IMR-90 (cell line): Measurements from ENCODE around the gene DHX29. TPM values are rescaled to one million over a fixed set of nuclear protein-coding genes. Genes with fewer than 3 reads are reported as not detected.

ENCODE experiments used
- ATAC-seq: fragments of 200-7000 bp; cut with Tn5 transposase; 2 replicates; pipeline ENCODE4 v1.9.1; 2020; ENCODE audit warnings: low read depth, mild to moderate bottlenecking, moderate library complexity
- BruUV-seq: library from RNA; stranded (reverse); fragments of 400-500 nt; replicated peaks from 2 replicates; lab custom pipeline; 2021; lab: Mats Ljungman, UMichigan
- CTCF ChIA-PET: fragments of 300-600 bp; formaldehyde crosslinking; extraction: SDS; loops from one replicate; lab custom pipeline; 2021; ENCODE audit warnings: antibody characterized with exemption; lab: Yijun Ruan, JAX
- POLR2A ChIA-PET: fragments of 300-600 bp; sonication (Branson Sonifier 250); formaldehyde crosslinking; loops from one replicate; lab custom pipeline; 2022; ENCODE audit warnings: antibody characterized with exemption; ENCODE audit not compliant: unreplicated experiment; lab: Charles Lee
- DNase-seq: peaks from one replicate; pipeline ENCODE4 v3.0.0; 2013
- H2AFZ ChIP-seq: replicated peaks from 2 replicates; pipeline ENCODE3; 2013; ENCODE audit warnings: low read length, mild to moderate bottlenecking; ENCODE audit not compliant: poor library complexity
- H2AK5ac ChIP-seq: 2 replicates; pipeline ENCODE4 v1.6.1; 2013; ENCODE audit warnings: low read depth, low read length, inconsistent platforms
- H2AK9ac ChIP-seq: replicated peaks from 2 replicates; pipeline ENCODE3; 2013; ENCODE audit warnings: mild to moderate bottlenecking, low read depth, low read length, moderate library complexity; ENCODE audit not compliant: poor library complexity
- H2BK120ac ChIP-seq: 2 replicates; pipeline ENCODE4 v1.6.1; 2013; ENCODE audit warnings: low read depth, low read length, inconsistent platforms
- H2BK15ac ChIP-seq: 3 replicates; pipeline ENCODE4 v1.6.1; 2013; ENCODE audit warnings: low read depth, low read length, inconsistent platforms
- H2BK20ac ChIP-seq: 2 replicates; pipeline ENCODE4 v1.6.1; 2013; ENCODE audit warnings: low read depth, mild to moderate bottlenecking, inconsistent platforms, low read length, moderate library complexity
- H2BK5ac ChIP-seq: 2 replicates; pipeline ENCODE4 v1.6.1; 2013; ENCODE audit warnings: mild to moderate bottlenecking, low read depth, low read length, inconsistent platforms; ENCODE audit not compliant: poor library complexity, severe bottlenecking
- H3K14ac ChIP-seq: replicated peaks from 2 replicates; pipeline ENCODE4 v1.6.1; 2013; ENCODE audit warnings: low read depth, low read length, inconsistent platforms
- H3K18ac ChIP-seq: 2 replicates; pipeline ENCODE4 v1.6.1; 2013; ENCODE audit warnings: low read depth, low read length, control low read depth
- H3K23ac ChIP-seq: 2 replicates; pipeline ENCODE4 v1.6.1; 2013; ENCODE audit warnings: low read depth, low read length, inconsistent platforms
- H3K27ac ChIP-seq: 2 replicates; pipeline ENCODE4 v1.5.1; 2013; ENCODE audit warnings: mild to moderate bottlenecking, control low read depth, low read length; ENCODE audit not compliant: insufficient read depth
- H3K27me3 ChIP-seq: 2 replicates; pipeline ENCODE4 v1.6.1; 2013; ENCODE audit warnings: low read length; ENCODE audit not compliant: control insufficient read depth, insufficient read depth
- H3K36me3 ChIP-seq: 2 replicates; pipeline ENCODE4 v1.6.1; 2013; ENCODE audit warnings: low read length, mixed read lengths; ENCODE audit not compliant: control insufficient read depth, insufficient read depth
- H3K4ac ChIP-seq: 2 replicates; pipeline ENCODE4 v1.6.1; 2013; ENCODE audit warnings: low read depth, low read length, inconsistent platforms
- H3K4me1 ChIP-seq: 2 replicates; pipeline ENCODE4 v1.6.1; 2013; ENCODE audit warnings: low read length, mixed read lengths; ENCODE audit not compliant: control insufficient read depth, insufficient read depth
- H3K4me2 ChIP-seq: 2 replicates; pipeline ENCODE4 v1.6.1; 2013; ENCODE audit warnings: low read depth, mild to moderate bottlenecking, control low read depth, low read length, moderate library complexity
- H3K4me3 ChIP-seq: 2 replicates; pipeline ENCODE4 v1.5.1; 2013; ENCODE audit warnings: low read depth, mild to moderate bottlenecking, control low read depth, low read length, moderate library complexity; ENCODE audit not compliant: insufficient read depth
- H3K56ac ChIP-seq: 2 replicates; pipeline ENCODE4 v1.6.1; 2013; ENCODE audit warnings: low read length, inconsistent platforms; ENCODE audit not compliant: insufficient read depth; ENCODE audit errors: extremely low read depth
- H3K79me1 ChIP-seq, 2 experiments: 2 replicates each; pipeline ENCODE4 v1.6.1; 2013; ENCODE audit warnings: low read length in 2 of 2, inconsistent platforms in 1 of 2, low read depth in 1 of 2
- H3K9ac ChIP-seq: 2 replicates; pipeline ENCODE4 v1.6.1; 2013; ENCODE audit warnings: low read depth, low read length, control low read depth
- H3K9me1 ChIP-seq: 2 replicates; pipeline ENCODE4 v1.6.1; 2013; ENCODE audit warnings: low read length, inconsistent platforms; ENCODE audit not compliant: insufficient read depth
- H3K9me3 ChIP-seq: 2 replicates; pipeline ENCODE4 v1.6.1; 2013; ENCODE audit warnings: low read length; ENCODE audit not compliant: control insufficient read depth, insufficient read depth
- H4K20me1 ChIP-seq: 2 replicates; pipeline ENCODE4 v1.6.1; 2013; ENCODE audit warnings: low read length, inconsistent platforms; ENCODE audit not compliant: insufficient read depth
- H4K5ac ChIP-seq: 2 replicates; pipeline ENCODE4 v1.6.1; 2013; ENCODE audit warnings: mild to moderate bottlenecking, low read depth, low read length, control low read depth
- H4K8ac ChIP-seq, 2 experiments: 2 replicates each; pipeline ENCODE4 v1.6.1; 2013; ENCODE audit warnings: low read depth in 2 of 2, low read length in 2 of 2, control low read depth in 1 of 2, inconsistent platforms in 1 of 2
- H4K91ac ChIP-seq: 2 replicates; pipeline ENCODE4 v1.6.1; 2013; ENCODE audit warnings: low read depth, low read length, inconsistent platforms; ENCODE audit not compliant: insufficient read depth
- BHLHE40 ChIP-seq: fragments of 150-350 bp; IDR thresholded peaks from 2 replicates; pipeline ENCODE4 v1.6.1; 2016; ENCODE audit warnings: mild to moderate bottlenecking, low read depth, low read length
- CHD1 ChIP-seq: IDR thresholded peaks from 2 replicates; pipeline ENCODE4 v1.6.1; 2012; ENCODE audit warnings: low read depth, low read length, improper control_type of control experiment
- CTCF ChIP-seq: conservative IDR thresholded peaks from 2 replicates; pipeline ENCODE4 v1.5.1; 2012; ENCODE audit warnings: mild to moderate bottlenecking, low read depth, low read length, improper control_type of control experiment
- MAFK ChIP-seq: IDR thresholded peaks from 2 replicates; pipeline ENCODE4 v1.6.1; 2012; ENCODE audit warnings: low read depth, low read length, improper control_type of control experiment
- MAZ ChIP-seq: IDR thresholded peaks from 2 replicates; pipeline ENCODE4 v1.6.1; 2012; ENCODE audit warnings: low read depth, mild to moderate bottlenecking, low read length, improper control_type of control experiment, moderate library complexity, borderline replicate concordance
- POLR2A ChIP-seq: IDR thresholded peaks from 2 replicates; pipeline ENCODE4 v1.6.1; 2012; ENCODE audit warnings: mild to moderate bottlenecking, low read depth, low read length
- RAD21 ChIP-seq: IDR thresholded peaks from 2 replicates; pipeline ENCODE4 v1.6.1; 2012; ENCODE audit warnings: low read length, improper control_type of control experiment
- RCOR1 ChIP-seq: IDR thresholded peaks from 2 replicates; pipeline ENCODE4 v1.6.1; 2012; ENCODE audit warnings: mild to moderate bottlenecking, low read length, improper control_type of control experiment; ENCODE audit not compliant: insufficient replicate concordance
- RFX5 ChIP-seq: IDR thresholded peaks from 2 replicates; pipeline ENCODE4 v1.8.0; 2012; ENCODE audit warnings: low read depth, mild to moderate bottlenecking, low read length, moderate library complexity
- USF2 ChIP-seq: fragments of 150-350 bp; IDR thresholded peaks from 2 replicates; pipeline ENCODE4 v1.6.1; 2017; ENCODE audit warnings: mild to moderate bottlenecking, antibody characterized with exemption, low read length, low read depth
- WGBS, 2 experiments: methylation state at CpG; one replicate each; pipeline versions ENCODE4 v1.1.5 to v1.1.7; 2013; ENCODE audit warnings: missing lambda C conversion rate in 2 of 2; ENCODE audit not compliant: insufficient read length in 1 of 2; ENCODE audit errors: extremely low coverage in 2 of 2; 5-methylcytosine and 5-hydroxymethylcytosine counted together
- dilution Hi-C: fragments of 300-500 bp; cut with HindIII; formaldehyde crosslinking; loops from one replicate; pipeline ENCODE4 v1.14.3; 2018; ENCODE audit warnings: low sequenced_read_pairs; ENCODE audit not compliant: unreplicated experiment
- in situ Hi-C: fragments of 300-500 bp; cut with MboI; formaldehyde crosslinking; loops from 3 replicates; pipeline ENCODE4 v1.14.3; 2019; ENCODE audit warnings: low sequenced_read_pairs, inconsistent platforms, mixed read lengths
- intact Hi-C: fragments of 100-400 bp; cut with micrococcal nuclease; formaldehyde crosslinking; loops from 2 replicates; pipeline ENCODE4 v1.10.0; 2022
- polyA plus RNA-seq, 3 experiments: library from polyadenylated mRNA; depleted of rRNA; stranded (reverse); fragments of >200 nt; gene quantifications; 2 replicates each; pipeline ENCODE4 v1.2.3, GENCODE V29; 2012; ENCODE audit warnings: low replicate concordance in 1 of 3
- total RNA-seq: library from RNA; depleted of rRNA; stranded (reverse); fragments of >200 nt; gene quantifications from 2 replicates; pipeline ENCODE4 v1.2.3, GENCODE V29; 2012

DHX29 gene
- total and polyA plus RNA-seq, 2 of the 4 experiments (the other 2 are of a cell fraction), result 9.5 to 25.6 TPM

GRCh38 chr5:55241746-55242145, 65.7 kb downstream of the DHX29 start:
- Histone ChIP-seq H3K9me1 (no peaks in the 10 kb centered on the region), H4K91ac (no peak overlapping the region), H3K4me3 (no peak overlapping the region), H4K8ac (no peak overlapping the region), H2AK5ac (no peak overlapping the region), H3K9me3 (peaks cover 2% of the 10 kb centered on the region; the same call in 1 of the 2 replicates), H2AFZ (no peak overlapping the region), H3K4ac (no peak overlapping the region), H3K56ac (no peak overlapping the region), H3K18ac (no peak overlapping the region), H3K4me1 (no peaks in the 10 kb centered on the region), H4K20me1 (no peaks in the 10 kb centered on the region), H3K23ac (no peak overlapping the region), H3K36me3 (no peaks in the 10 kb centered on the region), H2BK120ac (no peak overlapping the region), H2BK5ac (no peak overlapping the region), H4K5ac (no peak overlapping the region), H2BK15ac (no peak overlapping the region), H3K27me3 (peaks cover 48% of the 10 kb centered on the region), H2AK9ac (no peak overlapping the region), H3K4me2 (no peak overlapping the region), H2BK20ac (no peak overlapping the region), H3K79me1 (no peaks in the 10 kb centered on the region), H3K14ac (no peak overlapping the region), H3K9ac (no peak overlapping the region), H3K27ac (no peak overlapping the region)
- in situ Hi-C loops (no loop called here), intact Hi-C loops (no loop called here), dilution Hi-C loops (no loop called here)
- 43% methylated on average over 2 of the region's 4 CpGs; no CpG with 5 or more reads in 1 of the 2 experiments for WGBS, 2 experiments
- ChIA-PET CTCF (no interaction called here), POLR2A (no interaction called here)
- ATAC-seq, result no peak
- BruUV-seq, result no TSS peak
- TF ChIP-seq MAFK (no peak), USF2 (no peak), CTCF (no peak), RCOR1 (no peak), MAZ (no peak), CHD1 (no peak), RFX5 (no peak), RAD21 (no peak), BHLHE40 (no peak), POLR2A (no peak)
- DNase-seq, result no peak
